ENCODE results near the gene ARHGEF39. TPM values are rescaled to one million over a fixed set of nuclear protein-coding genes. Genes with fewer than 3 reads are reported as not detected.
A peak's percentile ranks its signal among the peaks of the same experiment; 100 is the strongest.

The ARHGEF39 gene
- total and polyA plus RNA-seq, 4 donors: 0.47 to 1.4 (median 1.3) TPM

GRCh38 chr9:35675204-35675603 lies 10.2 kb upstream of the ARHGEF39 start:
- Histone ChIP-seq H3K27ac (ENCODE audit: low read depth in 1 of 2, low read length in 1 of 2) (no peak overlapping the region), H3K4me1 (ENCODE audit: control insufficient read depth in 5 of 5, insufficient read depth in 5 of 5, low read length in 5 of 5) (peaks cover 0 to 10% (median 5%) of the 10 kb centered on the region in 5 donors), H3K9ac (ENCODE audit: insufficient read depth in 1 of 2, low read length in 2 of 2) (peak overlapping the region; percentile 39 to 70), H3K27me3 (ENCODE audit: control insufficient read depth in 3 of 3, insufficient read depth in 3 of 3, low read length in 2 of 3) (no peaks in the 10 kb centered on the region), H3K9me3 (ENCODE audit: control insufficient read depth in 4 of 4, insufficient read depth in 3 of 4, low read length in 3 of 4) (no peaks in the 10 kb centered on the region), H3K36me3 (ENCODE audit: control insufficient read depth in 4 of 4, insufficient read depth in 4 of 4, low read length in 4 of 4) (no peaks in the 10 kb centered on the region), H3K4me3 (no peak overlapping the region)
- TF ChIP-seq CTCF (IDR thresholded peaks at IDR 0.05; ENCODE audit: control extremely low read depth, extremely low read depth): no peak
- DNase-seq (no peak), ATAC-seq (ENCODE audit: insufficient read depth, low FRiP score) (no peak)
- 52 to 55% methylated on average over 13 of the region's 13 CpGs for WGBS, 2 donors

GRCh38 chr9:35674025-35674361 lies 9.0 kb upstream of the ARHGEF39 start:
- Histone ChIP-seq H3K9ac (ENCODE audit: insufficient read depth in 1 of 2, low read length in 2 of 2) (no peak overlapping the region), H3K9me3 (ENCODE audit: control insufficient read depth in 4 of 4, insufficient read depth in 3 of 4, low read length in 3 of 4) (no peaks in the 10 kb centered on the region), H3K27me3 (ENCODE audit: control insufficient read depth in 3 of 3, insufficient read depth in 3 of 3, low read length in 2 of 3) (no peaks in the 10 kb centered on the region), H3K4me1 (ENCODE audit: control insufficient read depth in 5 of 5, insufficient read depth in 5 of 5, low read length in 5 of 5) (peaks cover 0 to 10% (median 5%) of the 10 kb centered on the region in 5 donors), H3K27ac (ENCODE audit: low read depth in 1 of 2, low read length in 1 of 2) (no peak overlapping the region), H3K36me3 (ENCODE audit: control insufficient read depth in 4 of 4, insufficient read depth in 4 of 4, low read length in 4 of 4) (no peaks in the 10 kb centered on the region), H3K4me3 (no peak overlapping the region)
- DNase-seq: no peak
- no peak for ATAC-seq (ENCODE audit: insufficient read depth, low FRiP score)
- 83 to 93% methylated on average over 3 of the region's 3 CpGs for WGBS, 2 donors
- TF ChIP-seq CTCF (IDR thresholded peaks at IDR 0.05; ENCODE audit: control extremely low read depth, extremely low read depth): no peak

- DNase-seq (no peak), ATAC-seq (ENCODE audit: insufficient read depth, low FRiP score) (no peak)
- H3K4me1 ChIP-seq (ENCODE audit: control insufficient read depth in 5 of 5, insufficient read depth in 5 of 5, low read length in 5 of 5): peaks cover 0 to 10% (median 5%) of the 10 kb centered on the region in 5 donors
- no peaks in the 10 kb centered on the region for H3K27me3 ChIP-seq (ENCODE audit: control insufficient read depth in 3 of 3, insufficient read depth in 3 of 3, low read length in 2 of 3)
- no peak within 1 kb of the TSS for H3K27ac ChIP-seq (ENCODE audit: low read depth in 1 of 2, low read length in 1 of 2)
- H3K36me3 ChIP-seq (ENCODE audit: control insufficient read depth in 4 of 4, insufficient read depth in 4 of 4, low read length in 4 of 4): no peaks in the 10 kb centered on the region
- H3K4me3 ChIP-seq: no peak within 1 kb of the TSS
- TF ChIP-seq CTCF (IDR thresholded peaks at IDR 0.05; ENCODE audit: control extremely low read depth, extremely low read depth): no peak
- H3K9ac ChIP-seq (ENCODE audit: insufficient read depth in 1 of 2, low read length in 2 of 2): no peak within 1 kb of the TSS
- H3K9me3 ChIP-seq (ENCODE audit: control insufficient read depth in 4 of 4, insufficient read depth in 3 of 4, low read length in 3 of 4): peaks cover 0 to 1% (median 0%) of the 10 kb centered on the region in 4 donors
- 60 to 83% methylated on average over 10 of the region's 10 CpGs for WGBS, 2 donors
Measured at GRCh38 chr9:35673132-35674024, 8.4 kb upstream of the ARHGEF39 start, which contains the start of gene CA9. Gene CA9, plus strand, starts transcription at chr9:35673928. Its CDS starts 32 bp downstream, at chr9:35673960.
